Posterior vena cava (tissue), 2 donors: ENCODE data around the gene HSPB6. TPM values are rescaled to one million over a fixed set of nuclear protein-coding genes. Genes with fewer than 3 reads are reported as not detected.

Experiments
- DNase-seq: peaks from one replicate; pipeline ENCODE4 v3.0.0-alpha.2; 2020; ENCODE audit warnings: low spot score
- intact Hi-C, 2 donors: fragments of 100-400 bp; cut with DNase I; formaldehyde crosslinking; loops; one replicate each; pipeline versions ENCODE4 v1.14.1 to v1.14.2; 2022 to 2023
- total RNA-seq, 2 donors: library from RNA; stranded (reverse); fragmentation: NEBNext Ultra II Directional; extraction: Animal tissue kit (Norgen Biotek cat#: 25700); gene quantifications; one replicate each; pipeline ENCODE4 v1.2.1, GENCODE V29; 2021
- donor health status: DM: yes; HTN: yes; CAD: no.
- donor health status: DM: yes; HTN: yes; CAD: no.

HSPB6 gene
- total RNA-seq, 2 donors from 2014 or later = 290 to 412 TPM

GRCh38 chr19:35712567-35713505 is 44.0 kb downstream of the HSPB6 start:
- DNase-seq = no peak
- intact Hi-C loops = loop anchor here in 1 of 2 donors (10.0 kb wide), 1 partner anchor 222 kb away; the partner anchor contains the start of gene LRFN3

GRCh38 chr19:35710784-35711723 is 45.8 kb downstream of the HSPB6 start:
- intact Hi-C loops = loop anchor here in 1 of 2 donors (10.0 kb wide), 1 partner anchor 224 kb away; the partner anchor contains the start of gene LRFN3
- DNase-seq = no peak

GRCh38 chr19:35708391-35708790 is 48.4 kb downstream of the HSPB6 start:
- intact Hi-C loops = no loop called here
- no peak for DNase-seq

Other genes with a start within 250 kb of the HSPB6 start
- 1 to 10 TPM; 2.1 to 2.2 TPM for gene DMKN, start 243.4 kb downstream of the HSPB6 start, total RNA-seq
- not detected for gene SBSN, start 228.7 kb downstream of the HSPB6 start, total RNA-seq
- not detected for gene GAPDHS, start 223.6 kb downstream of the HSPB6 start, total RNA-seq
- 10 to 100 TPM; 52.4 to 61.1 TPM for gene TMEM147, start 211.4 kb downstream of the HSPB6 start, total RNA-seq
- gene ATP4A, start 193.4 kb downstream of the HSPB6 start, total RNA-seq = not detected
- gene PMIS2, start 170.9 kb downstream of the HSPB6 start, total RNA-seq = not detected
- 1 to 10 TPM; 7.9 to 8.3 TPM for gene HAUS5, start 144.3 kb downstream of the HSPB6 start, total RNA-seq
- gene RBM42, start 128.0 kb downstream of the HSPB6 start, total RNA-seq = 10 to 100 TPM; 61.1 to 61.3 TPM
- gene ETV2, start 115.3 kb downstream of the HSPB6 start, total RNA-seq = under 1 TPM; 0.74 to 0.81 TPM
- 100 to 1,000 TPM; 228 to 290 TPM for gene COX6B1, start 108.7 kb downstream of the HSPB6 start, total RNA-seq
- under 1 TPM in 1 of 2 donors, not detected in 1; 0.19 TPM for gene UPK1A, start 90.5 kb downstream of the HSPB6 start, total RNA-seq
- not detected for gene ZBTB32, start 52.5 kb downstream of the HSPB6 start, total RNA-seq
- 10 to 100 TPM; 23.1 to 23.5 TPM for gene KMT2B, start 39.0 kb downstream of the HSPB6 start, total RNA-seq
- 1 to 10 TPM; 4.3 to 9.3 TPM for gene IGFLR1, start 14.6 kb downstream of the HSPB6 start, total RNA-seq
- 10 to 100 TPM; 13.8 to 18.7 TPM for gene U2AF1L4, start 11.6 kb downstream of the HSPB6 start, total RNA-seq
- 10 to 100 TPM; 33.6 to 37.3 TPM for gene PSENEN, start 11.4 kb downstream of the HSPB6 start, total RNA-seq
- gene LIN37, start 8.5 kb downstream of the HSPB6 start, total RNA-seq = 1 to 10 TPM; 8.3 to 9.4 TPM
- gene PROSER3, start 1.1 kb upstream of the HSPB6 start, total RNA-seq = 10 to 100 TPM; 18.4 to 19.3 TPM
- 1 to 10 TPM; 6.2 to 9.6 TPM for gene ARHGAP33, start 18.5 kb upstream of the HSPB6 start, total RNA-seq
- gene PRODH2, start 55.8 kb upstream of the HSPB6 start, total RNA-seq = not detected
- not detected for gene NPHS1, start 95.5 kb upstream of the HSPB6 start, total RNA-seq
- not detected for gene KIRREL2, start 99.9 kb upstream of the HSPB6 start, total RNA-seq
- gene APLP1, start 111.5 kb upstream of the HSPB6 start, total RNA-seq = 1 to 10 TPM; 3.9 to 7.3 TPM
- 10 to 100 TPM in 1 of 2 donors, 1 to 10 TPM in 1; 7.9 to 10.3 TPM for gene NFKBID, start 143.5 kb upstream of the HSPB6 start, total RNA-seq
- 10 to 100 TPM; 12.4 to 13.4 TPM for gene HCST, start 145.5 kb upstream of the HSPB6 start, total RNA-seq
- 10 to 100 TPM; 58.8 to 96.5 TPM for gene TYROBP, start 151.3 kb upstream of the HSPB6 start, total RNA-seq
- 10 to 100 TPM; 13.3 to 14.2 TPM for gene LRFN3, start 179.3 kb upstream of the HSPB6 start, total RNA-seq
- 10 to 100 TPM; 11.2 to 13.3 TPM for gene SDHAF1, start 238.2 kb upstream of the HSPB6 start, total RNA-seq